Progenitor cell of endocrine pancreas (in vitro differentiated cells): ENCODE results near the gene MASP1. TPM values are rescaled to one million over a fixed set of nuclear protein-coding genes. Genes with fewer than 3 reads are reported as not detected.

Experiments
- DNase-seq: peaks from one replicate; pipeline ENCODE4 v3.0.0; 2021; ENCODE audit warnings: low spot score; ENCODE audit not compliant: unreplicated experiment
- H3K27ac Mint-ChIP-seq: 2 replicates; pipeline ENCODE4 v1.8.0; 2021; ENCODE audit warnings: mild to moderate bottlenecking, moderate library complexity, mixed read lengths
- H3K27me3 Mint-ChIP-seq: 2 replicates; pipeline ENCODE4 v1.8.0; 2021; ENCODE audit warnings: mixed read lengths
- H3K36me3 Mint-ChIP-seq: 2 replicates; pipeline ENCODE4 v1.8.0; 2022; ENCODE audit warnings: mixed read lengths; ENCODE audit not compliant: insufficient read depth
- H3K4me1 Mint-ChIP-seq: 2 replicates; pipeline ENCODE4 v1.8.0; 2021; ENCODE audit warnings: low read depth, mixed read lengths
- H3K4me3 Mint-ChIP-seq: 2 replicates; pipeline ENCODE4 v1.8.0; 2021; ENCODE audit warnings: low read depth, mild to moderate bottlenecking, moderate library complexity, mixed read lengths
- H3K9me3 Mint-ChIP-seq: 2 replicates; pipeline ENCODE4 v1.8.0; 2021; ENCODE audit warnings: low read depth, mixed read lengths
- total RNA-seq: library from RNA; stranded (reverse); gene quantifications from 2 replicates; pipeline ENCODE4 v1.2.1, GENCODE V29; 2021
- TF ChIP-seq, protein P1 (sequence below): fragments of 200-600 bp; sonication (generic); IDR thresholded peaks from one replicate; pipeline ENCODE4 v1.5.0; 2021; ENCODE audit warnings: antibody characterized with exemption, mild to moderate bottlenecking; ENCODE audit not compliant: unreplicated experiment

MASP1 gene
- total RNA-seq, 1 donor from 2014 or later, result 0.60 TPM

DNA sequence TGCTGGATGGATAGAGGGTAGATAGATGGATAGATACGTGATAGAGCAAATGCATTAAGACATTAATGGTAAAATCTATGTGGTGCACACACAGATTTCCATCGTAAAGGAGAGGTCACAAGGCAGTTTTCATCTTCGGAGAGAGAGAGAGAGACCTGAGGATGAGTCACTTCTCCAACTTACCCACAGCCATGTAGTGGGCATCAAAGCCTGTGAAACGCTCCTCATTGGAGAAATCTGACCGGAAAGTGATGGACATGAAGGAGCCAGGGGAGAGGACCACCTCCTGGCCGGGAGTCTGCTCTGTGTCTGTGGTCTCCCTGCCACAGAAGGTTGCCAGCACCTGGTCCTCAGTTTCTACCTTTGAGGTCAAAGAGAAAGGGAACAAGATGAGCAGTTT, 29.2 kb downstream of the MASP1 start:
- peaks cover 35% of the 10 kb centered on the region for H3K4me1 Mint-ChIP-seq
- peaks cover 4% of the 10 kb centered on the region for H3K9me3 Mint-ChIP-seq
- H3K4me3 Mint-ChIP-seq, result no peak overlapping the region
- no peak overlapping the region for H3K27ac Mint-ChIP-seq
- no peaks in the 10 kb centered on the region for H3K27me3 Mint-ChIP-seq
- TF ChIP-seq, protein P1, sequence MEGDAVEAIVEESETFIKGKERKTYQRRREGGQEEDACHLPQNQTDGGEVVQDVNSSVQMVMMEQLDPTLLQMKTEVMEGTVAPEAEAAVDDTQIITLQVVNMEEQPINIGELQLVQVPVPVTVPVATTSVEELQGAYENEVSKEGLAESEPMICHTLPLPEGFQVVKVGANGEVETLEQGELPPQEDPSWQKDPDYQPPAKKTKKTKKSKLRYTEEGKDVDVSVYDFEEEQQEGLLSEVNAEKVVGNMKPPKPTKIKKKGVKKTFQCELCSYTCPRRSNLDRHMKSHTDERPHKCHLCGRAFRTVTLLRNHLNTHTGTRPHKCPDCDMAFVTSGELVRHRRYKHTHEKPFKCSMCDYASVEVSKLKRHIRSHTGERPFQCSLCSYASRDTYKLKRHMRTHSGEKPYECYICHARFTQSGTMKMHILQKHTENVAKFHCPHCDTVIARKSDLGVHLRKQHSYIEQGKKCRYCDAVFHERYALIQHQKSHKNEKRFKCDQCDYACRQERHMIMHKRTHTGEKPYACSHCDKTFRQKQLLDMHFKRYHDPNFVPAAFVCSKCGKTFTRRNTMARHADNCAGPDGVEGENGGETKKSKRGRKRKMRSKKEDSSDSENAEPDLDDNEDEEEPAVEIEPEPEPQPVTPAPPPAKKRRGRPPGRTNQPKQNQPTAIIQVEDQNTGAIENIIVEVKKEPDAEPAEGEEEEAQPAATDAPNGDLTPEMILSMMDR, result no peak
- no peak for DNase-seq
- H3K36me3 Mint-ChIP-seq, result no peaks in the 10 kb centered on the region

DNA sequence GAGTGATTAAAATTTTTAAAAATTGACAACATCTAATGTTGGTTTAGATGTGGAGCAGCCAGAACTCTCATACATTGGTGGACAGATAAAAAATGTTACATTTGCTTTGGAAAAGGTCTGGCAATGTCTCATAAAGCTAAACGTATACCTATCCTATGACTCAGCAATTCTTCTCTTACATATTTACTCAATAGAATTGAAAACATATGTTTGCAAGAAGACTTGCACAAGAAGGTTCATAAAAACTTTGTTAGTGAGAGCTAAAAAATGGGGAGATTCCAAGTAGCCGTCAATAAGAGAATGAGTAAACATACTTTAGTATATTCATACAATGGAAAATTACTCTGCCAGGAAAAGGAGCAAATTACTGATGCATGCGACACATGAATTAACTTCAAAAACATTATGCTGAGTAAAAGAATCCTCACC, 30.0 kb downstream of the MASP1 start:
- Mint-ChIP-seq H3K27me3 (no peaks in the 10 kb centered on the region), H3K27ac (no peak overlapping the region), H3K9me3 (peaks cover 4% of the 10 kb centered on the region), H3K4me3 (no peak overlapping the region), H3K36me3 (no peaks in the 10 kb centered on the region), H3K4me1 (peaks cover 35% of the 10 kb centered on the region)
- no peak for DNase-seq
- TF ChIP-seq, protein P1, result no peak

- TF ChIP-seq, protein P1, result no peak
- H3K9me3 Mint-ChIP-seq, result peaks cover 4% of the 10 kb centered on the region
- no peak overlapping the region for H3K4me3 Mint-ChIP-seq
- peaks cover 28% of the 10 kb centered on the region for H3K4me1 Mint-ChIP-seq
- no peak overlapping the region for H3K27ac Mint-ChIP-seq
- no peaks in the 10 kb centered on the region for H3K27me3 Mint-ChIP-seq
- no peaks in the 10 kb centered on the region for H3K36me3 Mint-ChIP-seq
- no peak for DNase-seq
Observed at GRCh38 chr3:187259171-187259570, 32.4 kb downstream of the MASP1 start.

- peak overlapping the region; percentile 37 for H3K27ac Mint-ChIP-seq
- TF ChIP-seq, protein P1, result no peak
- no peaks in the 10 kb centered on the region for H3K36me3 Mint-ChIP-seq
- peaks cover 18% of the 10 kb centered on the region for H3K4me1 Mint-ChIP-seq
- peaks cover 4% of the 10 kb centered on the region for H3K9me3 Mint-ChIP-seq
- H3K27me3 Mint-ChIP-seq, result no peaks in the 10 kb centered on the region
- no peak overlapping the region for H3K4me3 Mint-ChIP-seq
- no peak for DNase-seq
Observed at GRCh38 chr3:187257992-187258692, 33.4 kb downstream of the MASP1 start.

GRCh38 chr3:187257471-187257870, 34.1 kb downstream of the MASP1 start:
- H3K4me3 Mint-ChIP-seq, result no peak overlapping the region
- no peaks in the 10 kb centered on the region for H3K27me3 Mint-ChIP-seq
- H3K36me3 Mint-ChIP-seq, result no peaks in the 10 kb centered on the region
- H3K4me1 Mint-ChIP-seq, result peaks cover 15% of the 10 kb centered on the region
- no peak for DNase-seq
- H3K9me3 Mint-ChIP-seq, result peaks cover 4% of the 10 kb centered on the region
- H3K27ac Mint-ChIP-seq, result no peak overlapping the region
- TF ChIP-seq, protein P1, result no peak
